HepG2 (cell line): ENCODE data around the gene DNAAF8. TPM values are rescaled to one million over a fixed set of nuclear protein-coding genes. Genes with fewer than 3 reads are reported as not detected.

Experiments used
- ARNT ChIP-seq: fragments of 450-650 bp; IDR thresholded peaks from 2 replicates; pipeline ENCODE4 v1.6.1; 2017
- ATF6 ChIP-seq: sonication (generic); formaldehyde crosslinking; conservative IDR thresholded peaks from 2 replicates; pipeline ENCODE4 v1.4.0; 2020; ENCODE audit warnings: missing genetic modification reagents
- DPF2 ChIP-seq: sonication (generic); formaldehyde crosslinking; IDR thresholded peaks from 2 replicates; pipeline ENCODE4 v1.4.0; 2020; ENCODE audit warnings: mild to moderate bottlenecking, low read depth, missing genetic modification reagents, borderline replicate concordance
- ERF ChIP-seq: IDR thresholded peaks from 2 replicates; pipeline ENCODE4 v1.6.1; 2018; ENCODE audit warnings: missing biosample characterization, missing genetic modification reagents
- NONO ChIP-seq, 2 experiments: fragments of 450-650 bp in 1 of 2; sonication (generic) in 1 of 2; formaldehyde crosslinking in 1 of 2; IDR thresholded peaks in 1 of 2; conservative IDR thresholded peaks in 1 of 2; 2 replicates each; pipeline versions ENCODE4 v1.6.1 to v1.8.0; 2017 to 2022; ENCODE audit warnings: mild to moderate bottlenecking in 1 of 2, missing genetic modification reagents in 1 of 2, moderate library complexity in 1 of 2
- SCMH1 ChIP-seq: sonication (generic); formaldehyde crosslinking; IDR thresholded peaks from 2 replicates; pipeline ENCODE4 v1.9.0; 2021; ENCODE audit warnings: missing genetic modification reagents, mild to moderate bottlenecking, borderline replicate concordance
- SP1 ChIP-seq, 2 experiments: fragments of 450-650 bp in 1 of 2; sonication (generic) in 1 of 2; formaldehyde crosslinking in 1 of 2; IDR thresholded peaks; 2 replicates each; pipeline versions ENCODE4 v1.4.0 to v1.6.1; 2016 to 2020; ENCODE audit warnings: missing genetic modification reagents in 1 of 2
- SP4 ChIP-seq: sonication (generic); formaldehyde crosslinking; IDR thresholded peaks from 2 replicates; pipeline ENCODE4 v1.8.1; 2023; ENCODE audit warnings: mild to moderate bottlenecking, missing genetic modification reagents
- THAP9 ChIP-seq: sonication (generic); formaldehyde crosslinking; IDR thresholded peaks from 2 replicates; pipeline ENCODE4; 2020; ENCODE audit warnings: missing genetic modification reagents, mild to moderate bottlenecking, borderline replicate concordance
- ZFAT ChIP-seq: sonication (generic); formaldehyde crosslinking; conservative IDR thresholded peaks from 2 replicates; pipeline ENCODE4 v1.8.1; 2023; ENCODE audit warnings: missing genetic modification reagents, inconsistent platforms
- ZMAT3 ChIP-seq: sonication (generic); formaldehyde crosslinking; conservative IDR thresholded peaks from 2 replicates; pipeline ENCODE4 v1.7.0; 2021; ENCODE audit warnings: missing genetic modification reagents
- ZNF225 ChIP-seq: sonication (generic); formaldehyde crosslinking; IDR thresholded peaks from 2 replicates; pipeline ENCODE4 v1.4.0; 2020; ENCODE audit warnings: mild to moderate bottlenecking, missing genetic modification reagents
- ZNF232 ChIP-seq: sonication (generic); formaldehyde crosslinking; IDR thresholded peaks from 2 replicates; pipeline ENCODE4 v1.4.0; 2020; ENCODE audit warnings: missing genetic modification reagents, borderline replicate concordance
- ZNF235 ChIP-seq: sonication (generic); formaldehyde crosslinking; IDR thresholded peaks from 2 replicates; pipeline ENCODE4 v1.8.1; 2023; ENCODE audit warnings: mild to moderate bottlenecking, missing genetic modification reagents, borderline replicate concordance
- ZNF33B ChIP-seq: sonication (generic); formaldehyde crosslinking; IDR thresholded peaks from 2 replicates; pipeline ENCODE4 v1.5.1; 2020; ENCODE audit warnings: mild to moderate bottlenecking, missing genetic modification reagents
- ZNF414 ChIP-seq: sonication (generic); formaldehyde crosslinking; IDR thresholded peaks from 2 replicates; pipeline ENCODE4 v1.5.0; 2020; ENCODE audit warnings: missing genetic modification reagents
- polyA plus RNA-seq, 8 experiments: library from polyadenylated mRNA; depleted of rRNA in 3 of 8; stranded (reverse) in 7 of 8; unstranded in 1 of 8; fragments of >200 nt; fragmentation: Illumina TruSeq in 4 of 8; extraction: Trizol in 4 of 8; gene quantifications; 2 replicates each; pipeline versions ENCODE4 v1.2.1 to v1.2.3, GENCODE V29; 2011 to 2016; ENCODE audit warnings: low read depth in 4 of 8, missing spikeins in 1 of 8, mixed read lengths in 1 of 8; ENCODE audit not compliant: insufficient read depth in 1 of 8
- total RNA-seq, 5 experiments: library from RNA; depleted of rRNA; stranded (reverse); fragments of >200 nt; fragmentation: Illumina TruSeq; extraction: Trizol; gene quantifications; 2 replicates each; pipeline ENCODE4 v1.2.3, GENCODE V29; 2016; ENCODE audit warnings: low read depth in 1 of 5
- TF ChIP-seq, protein P1 (sequence below): sonication (generic); formaldehyde crosslinking; IDR thresholded peaks from 2 replicates; pipeline ENCODE4 v1.4.0; 2020; ENCODE audit warnings: missing genetic modification reagents
- TF ChIP-seq, protein P2 (sequence below): sonication (generic); formaldehyde crosslinking; IDR thresholded peaks from 2 replicates; pipeline ENCODE4 v1.8.0; 2022; ENCODE audit warnings: mild to moderate bottlenecking, missing genetic modification reagents, moderate library complexity

Gene DNAAF8
- total and polyA plus RNA-seq, 2 of the 13 experiments (the other 11 are each of a cell fraction or from before 2014, with no cell fraction given): 0.44 TPM; not detected in 1

- no peak for TF ChIP-seq ATF6 (CRISPR knock-in tag)
- no peak; the same call in 1 of the 2 replicates for TF ChIP-seq ZNF33B
- TF ChIP-seq SP4 (CRISPR knock-in tag): peak; percentile 94
- TF ChIP-seq ZMAT3 (CRISPR knock-in tag): no peak
- TF ChIP-seq DPF2 (CRISPR knock-in tag): no peak
- no peak for TF ChIP-seq ZNF225
- no peak for TF ChIP-seq ZFAT (CRISPR knock-in tag)
- no peak for TF ChIP-seq NONO (IDR thresholded peaks at IDR 0.05)
- peak; percentile 87 for TF ChIP-seq NONO (CRISPR knock-in tag; conservative IDR thresholded peaks at IDR 0.05)
- TF ChIP-seq SCMH1: no peak
- peak; percentile 89 for TF ChIP-seq ERF (CRISPR knock-in tag)
- TF ChIP-seq, protein P1, sequence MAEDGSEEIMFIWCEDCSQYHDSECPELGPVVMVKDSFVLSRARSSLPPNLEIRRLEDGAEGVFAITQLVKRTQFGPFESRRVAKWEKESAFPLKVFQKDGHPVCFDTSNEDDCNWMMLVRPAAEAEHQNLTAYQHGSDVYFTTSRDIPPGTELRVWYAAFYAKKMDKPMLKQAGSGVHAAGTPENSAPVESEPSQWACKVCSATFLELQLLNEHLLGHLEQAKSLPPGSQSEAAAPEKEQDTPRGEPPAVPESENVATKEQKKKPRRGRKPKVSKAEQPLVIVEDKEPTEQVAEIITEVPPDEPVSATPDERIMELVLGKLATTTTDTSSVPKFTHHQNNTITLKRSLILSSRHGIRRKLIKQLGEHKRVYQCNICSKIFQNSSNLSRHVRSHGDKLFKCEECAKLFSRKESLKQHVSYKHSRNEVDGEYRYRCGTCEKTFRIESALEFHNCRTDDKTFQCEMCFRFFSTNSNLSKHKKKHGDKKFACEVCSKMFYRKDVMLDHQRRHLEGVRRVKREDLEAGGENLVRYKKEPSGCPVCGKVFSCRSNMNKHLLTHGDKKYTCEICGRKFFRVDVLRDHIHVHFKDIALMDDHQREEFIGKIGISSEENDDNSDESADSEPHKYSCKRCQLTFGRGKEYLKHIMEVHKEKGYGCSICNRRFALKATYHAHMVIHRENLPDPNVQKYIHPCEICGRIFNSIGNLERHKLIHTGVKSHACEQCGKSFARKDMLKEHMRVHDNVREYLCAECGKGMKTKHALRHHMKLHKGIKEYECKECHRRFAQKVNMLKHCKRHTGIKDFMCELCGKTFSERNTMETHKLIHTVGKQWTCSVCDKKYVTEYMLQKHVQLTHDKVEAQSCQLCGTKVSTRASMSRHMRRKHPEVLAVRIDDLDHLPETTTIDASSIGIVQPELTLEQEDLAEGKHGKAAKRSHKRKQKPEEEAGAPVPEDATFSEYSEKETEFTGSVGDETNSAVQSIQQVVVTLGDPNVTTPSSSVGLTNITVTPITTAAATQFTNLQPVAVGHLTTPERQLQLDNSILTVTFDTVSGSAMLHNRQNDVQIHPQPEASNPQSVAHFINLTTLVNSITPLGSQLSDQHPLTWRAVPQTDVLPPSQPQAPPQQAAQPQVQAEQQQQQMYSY (CRISPR knock-in tag): peak; percentile 70; the same call in 1 of the 2 replicates
- peak; percentile 59; the same call in 1 of the 2 replicates for TF ChIP-seq THAP9 (CRISPR knock-in tag)
- peak; percentile 83; the same call in 1 of the 2 replicates for TF ChIP-seq ZNF235
- no peak for TF ChIP-seq ZNF232
- TF ChIP-seq ARNT: no peak
- TF ChIP-seq, protein P2, sequence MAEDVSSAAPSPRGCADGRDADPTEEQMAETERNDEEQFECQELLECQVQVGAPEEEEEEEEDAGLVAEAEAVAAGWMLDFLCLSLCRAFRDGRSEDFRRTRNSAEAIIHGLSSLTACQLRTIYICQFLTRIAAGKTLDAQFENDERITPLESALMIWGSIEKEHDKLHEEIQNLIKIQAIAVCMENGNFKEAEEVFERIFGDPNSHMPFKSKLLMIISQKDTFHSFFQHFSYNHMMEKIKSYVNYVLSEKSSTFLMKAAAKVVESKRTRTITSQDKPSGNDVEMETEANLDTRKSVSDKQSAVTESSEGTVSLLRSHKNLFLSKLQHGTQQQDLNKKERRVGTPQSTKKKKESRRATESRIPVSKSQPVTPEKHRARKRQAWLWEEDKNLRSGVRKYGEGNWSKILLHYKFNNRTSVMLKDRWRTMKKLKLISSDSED (CRISPR knock-in tag): no peak
- TF ChIP-seq ZNF414 (CRISPR knock-in tag): peak; percentile 85
- no peak for TF ChIP-seq SP1 (IDR thresholded peaks at IDR 0.05)
- peak; percentile 84 for TF ChIP-seq SP1 (CRISPR knock-in tag; IDR thresholded peaks at IDR 0.05)
These were observed at the start of gene DNAAF8, which contains the start of gene ANKS3 (continued) for GRCh38 chr16:4734063-4734729.
